Keratinocyte (primary cell): ENCODE results near the gene CARD11. TPM values are rescaled to one million over a fixed set of nuclear protein-coding genes. Genes with fewer than 3 reads are reported as not detected.
"Not testable (repeated sequence)": the region's sequence is repeated elsewhere in the genome, so short reads cannot be mapped to it uniquely, and the experiment has no call there.

Source experiments
- DNase-seq: peaks from one replicate; pipeline ENCODE4 v3.0.0-alpha.2; 2011; ENCODE audit warnings: low read depth, missing footprints, low spot score
- FAIRE-seq: peaks from 2 replicates; lab custom pipeline; 2011; peaks lifted over from hg19 to GRCh38; lab: Jason Lieb, UNC
- H2AFZ ChIP-seq: 2 replicates; pipeline ENCODE4 v1.6.0; 2012; ENCODE audit warnings: low read length, control low read depth, inconsistent platforms; ENCODE audit not compliant: control insufficient read depth
- H3K27ac ChIP-seq: 2 replicates; pipeline ENCODE4 v1.5.1; 2011; ENCODE audit warnings: low read length; ENCODE audit not compliant: control insufficient read depth, insufficient read depth
- H3K27me3 ChIP-seq: 3 replicates; pipeline ENCODE4 v1.6.0; 2011; ENCODE audit warnings: low read length; ENCODE audit not compliant: control insufficient read depth, insufficient read depth; ENCODE audit errors: extremely low read depth
- H3K36me3 ChIP-seq, 2 experiments: 2 replicates in 1 of 2; 3 replicates in 1 of 2; pipeline ENCODE4 v1.5.1; 2011; ENCODE audit warnings: low read length in 2 of 2, mild to moderate bottlenecking in 1 of 2; ENCODE audit not compliant: control insufficient read depth in 2 of 2, insufficient read depth in 2 of 2; ENCODE audit errors: extremely low read depth in 1 of 2
- H3K4me1 ChIP-seq: 3 replicates; pipeline ENCODE4 v1.5.1; 2011; ENCODE audit warnings: low read length; ENCODE audit not compliant: control insufficient read depth, insufficient read depth; ENCODE audit errors: extremely low read depth
- H3K4me2 ChIP-seq: 3 replicates; pipeline ENCODE4 v1.6.0; 2011; ENCODE audit warnings: low read depth, low read length; ENCODE audit not compliant: control insufficient read depth, insufficient read depth; ENCODE audit errors: extremely low read depth
- H3K4me3 ChIP-seq, 3 experiments: fragments of 200-600 bp in 1 of 3; sonication (generic) in 1 of 3; 2 replicates in 2 of 3; 3 replicates in 1 of 3; pipeline ENCODE4 v1.5.1; 2011 to 2016; ENCODE audit warnings: low read length in 3 of 3, mild to moderate bottlenecking in 3 of 3, control low read depth in 2 of 3, inconsistent platforms in 1 of 3, low read depth in 1 of 3, mixed read lengths in 1 of 3, mixed run types in 1 of 3, moderate library complexity in 1 of 3; ENCODE audit not compliant: control insufficient read depth in 2 of 3, insufficient read depth in 2 of 3; ENCODE audit errors: extremely low read depth in 1 of 3
- H3K79me2 ChIP-seq: 2 replicates; pipeline ENCODE4 v1.6.0; 2012; ENCODE audit warnings: low read length; ENCODE audit not compliant: control insufficient read depth, insufficient read depth
- H3K9ac ChIP-seq: 3 replicates; pipeline ENCODE4 v1.6.0; 2011; ENCODE audit warnings: low read length; ENCODE audit not compliant: control insufficient read depth, insufficient read depth; ENCODE audit errors: extremely low read depth
- H3K9me1 ChIP-seq: 3 replicates; pipeline ENCODE4 v1.6.0; 2011; ENCODE audit warnings: low read length; ENCODE audit not compliant: control insufficient read depth, insufficient read depth; ENCODE audit errors: extremely low read depth
- H3K9me3 ChIP-seq: 2 replicates; pipeline ENCODE4 v1.5.1; 2012; ENCODE audit warnings: low read depth, low read length; ENCODE audit not compliant: control insufficient read depth
- H4K20me1 ChIP-seq: 3 replicates; pipeline ENCODE4 v1.6.0; 2011; ENCODE audit warnings: low read length; ENCODE audit not compliant: control insufficient read depth, insufficient read depth; ENCODE audit errors: extremely low read depth
- EZH2 ChIP-seq: IDR thresholded peaks from one replicate; pipeline ENCODE4 v1.6.1; 2012; ENCODE audit warnings: inconsistent platforms, mild to moderate bottlenecking, low read length, moderate library complexity
- dilution Hi-C: fragments of 300-500 bp; cut with MboI; formaldehyde crosslinking; loops from one replicate; pipeline ENCODE4 v1.7.0; 2020; ENCODE audit warnings: low sequenced_read_pairs; ENCODE audit not compliant: extremely low pct_ligation_motif_present
- polyA plus RNA-seq, 5 experiments: library from polyadenylated mRNA; depleted of rRNA in 3 of 5; stranded (reverse) in 3 of 5; stranded (forward) in 1 of 5; unstranded in 1 of 5; fragments of >200 nt; gene quantifications; 1 replicate in 1 of 5; 2 replicates in 3 of 5; 3 replicates in 1 of 5; pipeline versions ENCODE4 v1.2.1 to v1.2.3, GENCODE V29; 2011 to 2012; ENCODE audit warnings: missing spikeins in 2 of 5, low read depth in 1 of 5, low replicate concordance in 1 of 5
- TF ChIP-seq, protein P1 (sequence below), 3 experiments: IDR thresholded peaks in 1 of 3; conservative IDR thresholded peaks in 1 of 3; optimal IDR thresholded peaks in 1 of 3; 2 replicates in 2 of 3; 3 replicates in 1 of 3; pipeline versions ENCODE3 to v1.5.1; 2011; ENCODE audit warnings: low read length in 3 of 3, mild to moderate bottlenecking in 3 of 3, moderate library complexity in 2 of 3, control low read depth in 1 of 3, inconsistent platforms in 1 of 3; ENCODE audit not compliant: insufficient read depth in 2 of 3; ENCODE audit errors: extremely low read depth in 1 of 3

The CARD11 gene
- polyA plus RNA-seq, 1 donor (not counting 4 experiments of a cell fraction or from before 2014, with no cell fraction given): 4.3 TPM

DNA sequence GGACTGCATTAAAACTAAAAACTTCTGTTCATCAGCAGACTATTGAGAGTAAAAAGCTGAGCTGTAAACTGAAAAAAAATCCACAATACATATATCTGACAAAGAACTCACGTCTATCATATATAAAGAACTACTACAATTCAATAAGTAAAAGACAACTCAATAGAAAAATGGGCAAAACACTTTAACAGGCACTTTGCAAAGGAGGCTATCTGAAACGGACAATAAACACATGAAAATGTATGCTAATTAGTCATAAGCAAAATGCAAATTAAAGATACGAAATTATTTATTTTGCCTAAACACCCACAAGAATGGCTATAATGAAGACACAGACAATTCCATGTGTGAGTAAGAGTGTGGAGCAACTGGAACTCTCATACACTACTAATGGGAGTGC, 18.1 kb downstream of the CARD11 start:
- dilution Hi-C loops: no loop called here
- TF ChIP-seq, protein P1, sequence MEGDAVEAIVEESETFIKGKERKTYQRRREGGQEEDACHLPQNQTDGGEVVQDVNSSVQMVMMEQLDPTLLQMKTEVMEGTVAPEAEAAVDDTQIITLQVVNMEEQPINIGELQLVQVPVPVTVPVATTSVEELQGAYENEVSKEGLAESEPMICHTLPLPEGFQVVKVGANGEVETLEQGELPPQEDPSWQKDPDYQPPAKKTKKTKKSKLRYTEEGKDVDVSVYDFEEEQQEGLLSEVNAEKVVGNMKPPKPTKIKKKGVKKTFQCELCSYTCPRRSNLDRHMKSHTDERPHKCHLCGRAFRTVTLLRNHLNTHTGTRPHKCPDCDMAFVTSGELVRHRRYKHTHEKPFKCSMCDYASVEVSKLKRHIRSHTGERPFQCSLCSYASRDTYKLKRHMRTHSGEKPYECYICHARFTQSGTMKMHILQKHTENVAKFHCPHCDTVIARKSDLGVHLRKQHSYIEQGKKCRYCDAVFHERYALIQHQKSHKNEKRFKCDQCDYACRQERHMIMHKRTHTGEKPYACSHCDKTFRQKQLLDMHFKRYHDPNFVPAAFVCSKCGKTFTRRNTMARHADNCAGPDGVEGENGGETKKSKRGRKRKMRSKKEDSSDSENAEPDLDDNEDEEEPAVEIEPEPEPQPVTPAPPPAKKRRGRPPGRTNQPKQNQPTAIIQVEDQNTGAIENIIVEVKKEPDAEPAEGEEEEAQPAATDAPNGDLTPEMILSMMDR (optimal IDR thresholded peaks at IDR 0.05 in 1 of 3, IDR thresholded peaks at IDR 0.05 in 1 of 3, conservative IDR thresholded peaks at IDR 0.05 in 1 of 3; ENCODE audit: extremely low read depth in 1 of 3, insufficient read depth in 2 of 3, low read length in 3 of 3): no peak
- TF ChIP-seq EZH2: no peak
- Histone ChIP-seq H3K4me3 (no peak overlapping the region), H3K27me3 (no peaks in the 10 kb centered on the region), H3K4me2 (no peak overlapping the region), H3K79me2 (no peaks in the 10 kb centered on the region), H3K9me1 (peaks cover 2% of the 10 kb centered on the region), H2AFZ (no peak overlapping the region), H3K9me3 (peaks cover 2% of the 10 kb centered on the region), H3K27ac (no peak overlapping the region), H4K20me1 (no peaks in the 10 kb centered on the region), H3K36me3 (no peaks in the 10 kb centered on the region), H3K4me1 (peaks cover 15% of the 10 kb centered on the region), H3K9ac (no peak overlapping the region)
- DNase-seq (no peak), FAIRE-seq (no peak)

DNA sequence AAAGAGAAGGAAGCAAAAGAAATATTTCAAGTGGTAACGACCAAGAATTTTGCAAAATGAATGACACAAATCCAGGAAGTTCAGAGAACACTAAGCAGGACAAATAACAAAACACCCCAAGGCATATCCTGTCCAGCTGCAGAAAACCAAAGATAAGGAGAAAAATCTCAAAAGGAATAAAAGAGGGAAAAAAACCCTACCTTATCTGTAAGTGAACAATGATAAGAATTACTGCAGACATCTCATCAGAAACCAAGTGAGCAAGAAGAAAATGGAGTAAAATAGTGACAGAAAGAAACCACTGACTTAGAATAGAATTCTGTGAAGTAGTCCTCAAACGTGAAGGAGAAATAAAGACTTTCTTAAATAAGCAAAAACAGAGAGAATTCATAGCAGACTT, 21.8 kb downstream of the CARD11 start:
- no peaks in the 10 kb centered on the region for H3K36me3 ChIP-seq

DNA sequence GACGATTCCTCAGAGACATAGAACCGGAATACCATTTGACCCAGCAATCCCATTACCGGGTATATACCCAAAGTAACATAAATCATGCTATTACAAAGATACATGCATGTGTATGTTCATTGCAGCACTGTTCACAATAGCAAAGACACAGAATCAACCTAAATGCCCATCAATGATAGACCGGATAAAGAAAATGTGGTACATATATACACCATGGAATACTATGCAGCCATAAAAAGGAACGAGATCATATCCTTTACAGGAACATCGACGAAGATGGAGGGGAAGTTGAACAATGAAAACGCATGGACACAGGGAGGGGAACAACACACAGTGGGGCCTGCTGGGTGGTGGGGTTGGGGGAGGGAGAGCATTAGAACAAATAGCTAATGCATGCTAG, 22.4 kb downstream of the CARD11 start:
- H3K9ac ChIP-seq, H3K4me2 ChIP-seq, H3K27ac ChIP-seq, H3K4me1 ChIP-seq, H3K36me3 ChIP-seq, dilution Hi-C loops, DNase-seq, H3K4me3 ChIP-seq, H3K9me1 ChIP-seq, H2AFZ ChIP-seq, H3K79me2 ChIP-seq, FAIRE-seq, H3K27me3 ChIP-seq, H3K9me3 ChIP-seq, H4K20me1 ChIP-seq: not testable (repeated sequence)

More for the DNA sequence above, 21.8 kb downstream of the CARD11 start:
- Histone ChIP-seq H3K9me3 (peaks cover 2% of the 10 kb centered on the region), H3K27me3 (no peaks in the 10 kb centered on the region), H3K27ac (no peak overlapping the region), H3K79me2 (no peaks in the 10 kb centered on the region), H3K9me1 (no peaks in the 10 kb centered on the region), H3K4me1 (no peaks in the 10 kb centered on the region), H4K20me1 (no peaks in the 10 kb centered on the region), H3K9ac (no peak overlapping the region), H3K4me2 (no peak overlapping the region), H2AFZ (no peak overlapping the region), H3K4me3 (no peak overlapping the region)
- DNase-seq (no peak), FAIRE-seq (no peak)
- dilution Hi-C loops: no loop called here
- no peak for TF ChIP-seq EZH2
- TF ChIP-seq, protein P1 (optimal IDR thresholded peaks at IDR 0.05 in 1 of 3, IDR thresholded peaks at IDR 0.05 in 1 of 3, conservative IDR thresholded peaks at IDR 0.05 in 1 of 3; ENCODE audit: extremely low read depth in 1 of 3, insufficient read depth in 2 of 3, low read length in 3 of 3): no peak
